Measurements from ENCODE around the gene VAV2. TPM values are rescaled to one million over a fixed set of nuclear protein-coding genes. Genes with fewer than 3 reads are reported as not detected.
A peak's percentile ranks its signal among the peaks of the same experiment; 100 is the strongest.

The VAV2 gene
- total and polyA plus RNA-seq, 7 donors: 3.8 to 23.3 (median 7.2) TPM

DNA sequence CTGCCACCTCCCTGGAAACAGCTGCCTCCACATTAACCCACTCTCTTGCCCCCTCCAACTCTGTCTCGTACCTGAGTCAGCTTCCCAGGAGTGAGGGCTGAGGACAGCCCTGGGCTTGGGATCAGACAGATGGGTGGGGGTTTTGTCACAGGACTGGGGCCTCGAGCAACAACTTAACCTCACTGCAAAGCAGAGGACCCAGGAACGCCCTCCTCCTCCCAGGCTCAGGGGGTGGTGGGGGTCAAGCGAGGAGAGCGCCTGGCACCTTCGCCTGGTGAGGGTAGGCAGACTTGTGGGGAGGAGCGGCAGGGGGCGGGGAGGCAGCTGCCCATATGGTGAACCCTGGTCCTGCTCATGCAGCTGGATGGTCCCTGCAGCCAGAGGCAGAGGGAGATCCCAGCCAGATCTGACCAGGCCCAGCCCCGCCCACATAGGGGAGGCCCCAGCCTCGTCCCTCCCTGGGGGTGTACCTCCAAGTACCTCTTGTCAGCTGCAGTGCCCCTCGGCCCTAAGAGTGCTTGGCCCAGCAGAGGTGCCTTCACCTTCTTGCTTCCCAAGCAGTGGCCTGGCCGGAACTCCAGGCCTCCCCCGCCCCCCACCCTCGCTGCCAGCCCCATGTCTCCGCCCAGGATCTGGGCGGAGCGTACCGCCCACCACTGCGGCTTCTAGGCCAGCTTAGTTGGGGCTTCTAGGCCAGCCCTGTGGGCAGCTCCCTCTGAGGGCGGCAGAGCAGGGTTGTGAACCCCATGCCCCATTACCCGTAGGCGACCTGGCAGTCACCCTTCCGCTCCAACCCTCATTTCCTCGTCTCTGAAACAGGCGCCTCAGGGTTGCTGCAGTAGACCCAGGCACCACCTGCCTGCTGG is 254.1 kb downstream of the VAV2 start, which contains the start of gene SARDH:
Gene SARDH, minus strand, starts transcription at position 579 of the 866 bp plus-strand sequence. CDS start 4,179 bp downstream, outside the sequence.
- intact Hi-C loops (cut with DNase I): loop anchor here (10.0 kb wide), 1 partner anchor 323 kb away; the partner anchor contains the start of gene REXO4
- no peaks in the 10 kb centered on the region for H3K9me3 ChIP-seq
- peak; percentile 73 for DNase-seq
- H3K4me1 ChIP-seq: peaks cover 0 to 16% (median 15%) of the 10 kb centered on the region in 4 donors
- no peaks in the 10 kb centered on the region for H3K36me3 ChIP-seq
- 20 to 21% methylated on average over 25 of the region's 25 CpGs for WGBS, 2 donors
- peak within 1 kb of the TSS in 3 of 4 donors; percentile 40 to 51 (median 49) for H3K4me3 ChIP-seq
- no peaks in the 10 kb centered on the region for H3K27me3 ChIP-seq
- H3K27ac ChIP-seq: no peak within 1 kb of the TSS
- TF ChIP-seq POLR2AphosphoS5 (IDR thresholded peaks at IDR 0.05) (no peak), POLR2A (IDR thresholded peaks at IDR 0.05) (no peak), EP300 (IDR thresholded peaks at IDR 0.05) (no peak)
- TF ChIP-seq, protein P1, sequence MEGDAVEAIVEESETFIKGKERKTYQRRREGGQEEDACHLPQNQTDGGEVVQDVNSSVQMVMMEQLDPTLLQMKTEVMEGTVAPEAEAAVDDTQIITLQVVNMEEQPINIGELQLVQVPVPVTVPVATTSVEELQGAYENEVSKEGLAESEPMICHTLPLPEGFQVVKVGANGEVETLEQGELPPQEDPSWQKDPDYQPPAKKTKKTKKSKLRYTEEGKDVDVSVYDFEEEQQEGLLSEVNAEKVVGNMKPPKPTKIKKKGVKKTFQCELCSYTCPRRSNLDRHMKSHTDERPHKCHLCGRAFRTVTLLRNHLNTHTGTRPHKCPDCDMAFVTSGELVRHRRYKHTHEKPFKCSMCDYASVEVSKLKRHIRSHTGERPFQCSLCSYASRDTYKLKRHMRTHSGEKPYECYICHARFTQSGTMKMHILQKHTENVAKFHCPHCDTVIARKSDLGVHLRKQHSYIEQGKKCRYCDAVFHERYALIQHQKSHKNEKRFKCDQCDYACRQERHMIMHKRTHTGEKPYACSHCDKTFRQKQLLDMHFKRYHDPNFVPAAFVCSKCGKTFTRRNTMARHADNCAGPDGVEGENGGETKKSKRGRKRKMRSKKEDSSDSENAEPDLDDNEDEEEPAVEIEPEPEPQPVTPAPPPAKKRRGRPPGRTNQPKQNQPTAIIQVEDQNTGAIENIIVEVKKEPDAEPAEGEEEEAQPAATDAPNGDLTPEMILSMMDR (IDR thresholded peaks at IDR 0.05): no peak

DNA sequence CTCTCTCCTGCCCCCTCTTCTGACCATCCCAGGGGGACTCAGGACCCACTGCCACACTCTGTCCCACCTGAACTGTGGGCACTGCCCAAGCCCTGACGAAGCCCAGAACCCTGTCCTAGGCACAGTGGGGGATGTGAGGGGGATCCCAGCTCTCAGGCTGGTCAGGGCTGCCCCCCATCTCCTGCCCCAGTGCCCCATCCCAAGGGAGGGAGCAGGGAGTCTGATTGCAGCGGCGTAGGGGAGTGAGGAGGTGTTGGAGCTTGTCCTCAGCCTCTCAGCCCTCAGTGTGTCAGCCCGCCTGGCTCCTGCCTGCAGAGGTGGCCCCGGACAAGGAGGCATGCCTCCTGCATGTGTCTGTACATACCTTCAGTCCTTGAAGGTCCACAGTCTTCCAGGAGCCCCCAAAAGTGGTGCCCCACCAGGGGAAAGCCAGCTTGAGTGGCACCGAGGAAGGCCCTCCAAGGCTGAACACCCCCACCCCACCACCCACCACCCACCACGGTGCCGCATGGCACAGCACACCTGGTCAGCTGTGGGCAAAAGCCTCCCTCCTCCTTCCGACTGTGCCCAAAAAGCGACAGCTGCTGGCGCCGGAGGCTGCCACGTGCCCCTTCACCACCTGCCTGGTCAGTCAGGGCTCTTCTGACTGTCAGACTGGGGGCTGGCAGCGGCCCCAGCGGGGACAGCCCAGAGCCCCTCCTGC is 254.9 kb downstream of the VAV2 start:
- H3K9me3 ChIP-seq: no peaks in the 10 kb centered on the region
- H3K36me3 ChIP-seq: no peaks in the 10 kb centered on the region
- peak; percentile 56 for DNase-seq
- TF ChIP-seq EP300 (IDR thresholded peaks at IDR 0.05) (no peak), POLR2A (IDR thresholded peaks at IDR 0.05) (no peak), POLR2AphosphoS5 (IDR thresholded peaks at IDR 0.05) (no peak)
- TF ChIP-seq, protein P1 (IDR thresholded peaks at IDR 0.05): no peak
- no peak overlapping the region for H3K27ac ChIP-seq
- 65 to 72% methylated on average over 15 of the region's 15 CpGs for WGBS, 2 donors
- intact Hi-C loops (cut with DNase I): loop anchor here (10.0 kb wide), 1 partner anchor 322 kb away; the partner anchor contains the start of gene REXO4
- H3K4me1 ChIP-seq: peaks cover 0 to 16% (median 15%) of the 10 kb centered on the region in 4 donors
- no peaks in the 10 kb centered on the region for H3K27me3 ChIP-seq
- peak overlapping the region in 2 of 4 donors; percentile 40 to 51 for H3K4me3 ChIP-seq

GRCh38 chr9:133735931-133736330 is 256.2 kb downstream of the VAV2 start:
- 56 to 86% methylated on average over 8 of the region's 8 CpGs for WGBS, 2 donors
- intact Hi-C loops (cut with DNase I): loop anchor here (10.0 kb wide), 1 partner anchor 321 kb away; the partner anchor contains the start of gene REXO4

GRCh38 chr9:133735415-133735775 is 256.7 kb downstream of the VAV2 start:
- no peak overlapping the region for H3K27ac ChIP-seq
- no peaks in the 10 kb centered on the region for H3K9me3 ChIP-seq
- intact Hi-C loops (cut with DNase I): loop anchor here (10.0 kb wide), 1 partner anchor 321 kb away; the partner anchor contains the start of gene REXO4
- peak; percentile 36 for DNase-seq
- TF ChIP-seq POLR2AphosphoS5 (IDR thresholded peaks at IDR 0.05) (no peak), POLR2A (IDR thresholded peaks at IDR 0.05) (no peak), EP300 (IDR thresholded peaks at IDR 0.05) (no peak)
- TF ChIP-seq, protein P1 (IDR thresholded peaks at IDR 0.05): no peak
- 58 to 63% methylated on average over 10 of the region's 10 CpGs for WGBS, 2 donors
- no peaks in the 10 kb centered on the region for H3K27me3 ChIP-seq
- no peaks in the 10 kb centered on the region for H3K36me3 ChIP-seq
- H3K4me3 ChIP-seq: no peak overlapping the region
- peaks cover 0 to 16% (median 15%) of the 10 kb centered on the region in 4 donors for H3K4me1 ChIP-seq

More at GRCh38 chr9:133735931-133736330, 256.2 kb downstream of the VAV2 start:
- Histone ChIP-seq H3K27me3 (no peaks in the 10 kb centered on the region), H3K4me3 (no peak overlapping the region), H3K9me3 (no peaks in the 10 kb centered on the region), H3K27ac (no peak overlapping the region), H3K4me1 (peaks cover 0 to 16% (median 15%) of the 10 kb centered on the region in 4 donors), H3K36me3 (no peaks in the 10 kb centered on the region)
- TF ChIP-seq EP300 (IDR thresholded peaks at IDR 0.05) (no peak), POLR2AphosphoS5 (IDR thresholded peaks at IDR 0.05) (no peak), POLR2A (IDR thresholded peaks at IDR 0.05) (no peak)
- TF ChIP-seq, protein P1 (IDR thresholded peaks at IDR 0.05): no peak
- no peak for DNase-seq

Measured in sigmoid colon (tissue), 7 donors.